HUDEP-2 (cell line): ENCODE data around the gene VWDE.

Experiments used
- DNase-seq, 76 experiments: peaks; one replicate each; lab custom pipeline; 2025; ENCODE audit not compliant: unreplicated experiment in 76 of 76; lab: John Stamatoyannopoulos, UW

VWDE gene

GRCh38 chr7:12294701-12295100 is 109.0 kb downstream of the VWDE start:
- no peak for DNase-seq

- DNase-seq = peak in 10 of 76 experiments; percentile 0 to 29 (median 12)
These were observed 111.8 kb downstream of the VWDE start for GRCh38 chr7:12291870-12292269.

- DNase-seq = no peak
These were observed 112.9 kb downstream of the VWDE start for GRCh38 chr7:12290761-12291160.

DNA sequence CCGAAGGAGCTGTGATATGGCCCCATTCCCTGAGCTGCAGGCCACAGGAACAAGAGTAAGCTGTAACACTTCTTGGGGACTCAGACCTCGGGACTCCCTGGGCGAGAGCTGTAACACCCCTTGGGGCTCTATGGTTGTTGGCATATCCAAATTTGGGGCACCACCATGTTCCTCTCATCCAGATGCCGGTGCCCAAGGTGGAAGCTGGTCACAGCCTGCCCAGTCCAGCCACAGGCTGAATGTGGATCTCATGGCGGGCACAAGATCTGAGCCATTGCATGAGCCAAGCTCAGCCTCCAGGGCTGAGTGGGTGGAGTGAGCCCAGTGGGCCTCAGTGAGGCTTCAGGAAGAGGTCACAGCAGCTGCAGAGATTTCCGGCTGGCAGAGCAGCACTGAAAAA is 113.7 kb downstream of the VWDE start:
- DNase-seq = no peak

GRCh38 chr7:12287901-12288300 is 115.8 kb downstream of the VWDE start:
- DNase-seq = no peak

DNA sequence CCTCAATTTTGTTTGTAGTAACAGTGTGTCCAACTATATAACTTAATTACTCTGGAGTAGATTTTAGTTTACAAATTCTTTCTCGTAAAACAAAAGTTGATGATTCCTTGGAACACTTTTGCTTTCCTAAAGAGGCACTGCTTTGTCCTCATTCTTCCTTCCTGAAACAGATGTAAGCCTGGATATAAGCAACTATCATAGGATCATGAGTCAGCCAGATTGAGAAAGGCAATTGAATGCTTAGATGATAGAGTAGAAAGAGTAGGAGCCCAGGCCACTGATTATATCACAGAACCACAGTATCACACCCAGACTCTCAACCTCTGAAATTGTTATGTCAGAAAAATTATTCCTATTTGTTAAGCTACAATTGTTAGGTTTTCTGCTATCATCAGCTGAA is 122.6 kb downstream of the VWDE start:
- DNase-seq = no peak
